ENCODE results near the gene PRSS8. TPM values are rescaled to one million over a fixed set of nuclear protein-coding genes. Genes with fewer than 3 reads are reported as not detected.

PRSS8 gene
- total RNA-seq (2022) (108 and 138 TPM in 2 replicates), Bru-seq, nascent RNA (percentile 83 among the genes with signal in this experiment), BruChase-seq, experiment 1, labeled RNA remaining after a 6-hour chase (percentile 92 among the genes with signal in this experiment), BruChase-seq, experiment 2, labeled RNA remaining after a 2-hour chase (percentile 94 among the genes with signal in this experiment)
- long read RNA-seq, partial matches to known transcripts, result 30 of 312 reads
- long read RNA-seq, other reads (novel, unspliced or antisense), result 282 of 312 reads

- CTCF ChIA-PET, result interaction anchor here (0.6 to 3.8 kb wide), 5 partner anchors 18 to 186 kb away, joined by 3 to 18 read pairs (median 3); partner anchors contain the start of genes HSD3B7 and KAT8
- Mint-ChIP-seq H3K27ac (ENCODE audit: unreplicated experiment) (peak within 1 kb of the TSS; percentile 6), H3K9me3 (ENCODE audit: low read depth, unreplicated experiment) (no peaks in the 10 kb centered on the region), H3K4me1 (ENCODE audit: low read depth, unreplicated experiment) (peaks cover 74% of the 10 kb centered on the region), H3K4me3 (ENCODE audit: low read depth, unreplicated experiment) (peak within 1 kb of the TSS; percentile 93), H3K36me3 (ENCODE audit: insufficient read depth, unreplicated experiment) (peaks cover 72% of the 10 kb centered on the region), H3K27me3 (ENCODE audit: unreplicated experiment) (no peaks in the 10 kb centered on the region)
- TF ChIP-seq CTCF (IDR thresholded peaks at IDR 0.05; ENCODE audit: unreplicated experiment), result no peak
- intact Hi-C loops (cut with micrococcal nuclease; ENCODE audit: unreplicated experiment), result loop anchor here (2.0 kb wide), 1 partner anchor 19 kb away; the partner anchor contains the start of gene KAT8
- peak; percentile 91 for DNase-seq
- BruUV-seq (replicated peaks), result no TSS peak
These were observed at the start of gene PRSS8 for GRCh38 chr16:31135535-31136286. Gene PRSS8, minus strand, starts transcription at chr16:31135727. Its CDS starts 229 bp downstream, at chr16:31135498.

- BruUV-seq (replicated peaks), result no TSS peak
These were observed 49.4 kb upstream of the PRSS8 start for GRCh38 chr16:31184888-31185287.

GRCh38 chr16:31183432-31184428 is 48.2 kb upstream of the PRSS8 start:
- no peak for TF ChIP-seq CTCF (IDR thresholded peaks at IDR 0.05; ENCODE audit: unreplicated experiment)
- no peak for DNase-seq
- no TSS peak for BruUV-seq (replicated peaks)
- peak overlapping the region; percentile 55 for H3K27ac Mint-ChIP-seq (ENCODE audit: unreplicated experiment)
- H3K9me3 Mint-ChIP-seq (ENCODE audit: low read depth, unreplicated experiment), result no peaks in the 10 kb centered on the region
- peak overlapping the region; percentile 82 for H3K4me3 Mint-ChIP-seq (ENCODE audit: low read depth, unreplicated experiment)
- intact Hi-C loops (cut with micrococcal nuclease; ENCODE audit: unreplicated experiment), result loop anchor here (10.0 kb wide), 1 partner anchor 201 kb away; no protein-coding TSS in a partner anchor
- peaks cover 98% of the 10 kb centered on the region for H3K36me3 Mint-ChIP-seq (ENCODE audit: insufficient read depth, unreplicated experiment)
- no peaks in the 10 kb centered on the region for H3K27me3 Mint-ChIP-seq (ENCODE audit: unreplicated experiment)
- peaks cover 55% of the 10 kb centered on the region for H3K4me1 Mint-ChIP-seq (ENCODE audit: low read depth, unreplicated experiment)
- CTCF ChIA-PET, result interaction anchor here (0.7 to 1.0 kb wide), 4 partner anchors 150 to 259 kb away, joined by 3 to 6 read pairs (median 4); partner anchors contain the start of gene ZNF843

More at GRCh38 chr16:31184888-31185287, 49.4 kb upstream of the PRSS8 start:
- CTCF ChIA-PET, result interaction anchor here (1.0 kb wide), 1 partner anchor 201 kb away, joined by 4 read pairs; no protein-coding TSS in a partner anchor
- DNase-seq, result no peak
- H3K4me3 Mint-ChIP-seq (ENCODE audit: low read depth, unreplicated experiment), result no peak overlapping the region
- no peak for TF ChIP-seq CTCF (IDR thresholded peaks at IDR 0.05; ENCODE audit: unreplicated experiment)
- H3K9me3 Mint-ChIP-seq (ENCODE audit: low read depth, unreplicated experiment), result no peaks in the 10 kb centered on the region
- no peaks in the 10 kb centered on the region for H3K27me3 Mint-ChIP-seq (ENCODE audit: unreplicated experiment)
- peaks cover 59% of the 10 kb centered on the region for H3K4me1 Mint-ChIP-seq (ENCODE audit: low read depth, unreplicated experiment)
- peaks cover 100% of the 10 kb centered on the region for H3K36me3 Mint-ChIP-seq (ENCODE audit: insufficient read depth, unreplicated experiment)
- H3K27ac Mint-ChIP-seq (ENCODE audit: unreplicated experiment), result peak overlapping the region; percentile 8
- intact Hi-C loops (cut with micrococcal nuclease; ENCODE audit: unreplicated experiment), result loop anchor here (10.0 kb wide), 1 partner anchor 200 kb away; no protein-coding TSS in a partner anchor
